Measurements from ENCODE around the gene GJA4.

- TF ChIP-seq CTCF (IDR thresholded peaks at IDR 0.05; ENCODE audit: extremely low read depth in 1 of 2, insufficient read depth in 1 of 2, low read depth in 1 of 2, low read length in 2 of 2) (no peak), POLR2A (IDR thresholded peaks at IDR 0.05; ENCODE audit: low read depth, low read length) (no peak), EZH2 (IDR thresholded peaks at IDR 0.05; ENCODE audit: borderline replicate concordance, low read depth, low read length, severe bottlenecking) (no peak), FOS (IDR thresholded peaks at IDR 0.05; ENCODE audit: borderline replicate concordance, insufficient read depth, low read length) (no peak)
Measured at GRCh38 chr1:34774957-34775356, 17.8 kb upstream of the GJA4 start.
